Measurements from ENCODE around the gene SLC45A2.

DNA sequence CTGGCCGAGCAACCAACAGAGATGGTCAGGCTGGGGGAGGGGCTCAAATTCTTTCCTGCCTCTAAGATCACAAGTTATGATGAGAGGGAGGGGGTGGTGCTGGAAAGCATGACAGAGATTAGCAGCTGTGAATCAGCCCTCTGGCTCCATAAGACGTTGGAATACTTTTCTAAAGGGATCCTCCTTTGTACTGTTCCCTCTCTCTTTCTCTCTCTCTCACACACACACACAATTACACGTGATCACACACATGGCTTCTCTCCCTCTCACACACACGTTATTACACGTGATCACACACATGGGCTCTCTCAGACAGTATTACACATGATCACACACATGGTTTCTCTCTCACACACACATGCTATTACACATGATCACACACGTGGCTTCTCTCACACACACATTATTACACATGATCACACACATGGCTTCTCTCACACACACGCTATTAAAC is at the start of gene SLC45A2:
- TF ChIP-seq, protein P1, sequence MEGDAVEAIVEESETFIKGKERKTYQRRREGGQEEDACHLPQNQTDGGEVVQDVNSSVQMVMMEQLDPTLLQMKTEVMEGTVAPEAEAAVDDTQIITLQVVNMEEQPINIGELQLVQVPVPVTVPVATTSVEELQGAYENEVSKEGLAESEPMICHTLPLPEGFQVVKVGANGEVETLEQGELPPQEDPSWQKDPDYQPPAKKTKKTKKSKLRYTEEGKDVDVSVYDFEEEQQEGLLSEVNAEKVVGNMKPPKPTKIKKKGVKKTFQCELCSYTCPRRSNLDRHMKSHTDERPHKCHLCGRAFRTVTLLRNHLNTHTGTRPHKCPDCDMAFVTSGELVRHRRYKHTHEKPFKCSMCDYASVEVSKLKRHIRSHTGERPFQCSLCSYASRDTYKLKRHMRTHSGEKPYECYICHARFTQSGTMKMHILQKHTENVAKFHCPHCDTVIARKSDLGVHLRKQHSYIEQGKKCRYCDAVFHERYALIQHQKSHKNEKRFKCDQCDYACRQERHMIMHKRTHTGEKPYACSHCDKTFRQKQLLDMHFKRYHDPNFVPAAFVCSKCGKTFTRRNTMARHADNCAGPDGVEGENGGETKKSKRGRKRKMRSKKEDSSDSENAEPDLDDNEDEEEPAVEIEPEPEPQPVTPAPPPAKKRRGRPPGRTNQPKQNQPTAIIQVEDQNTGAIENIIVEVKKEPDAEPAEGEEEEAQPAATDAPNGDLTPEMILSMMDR (IDR thresholded peaks at IDR 0.05), result no peak
- no peak for TF ChIP-seq POLR2A (IDR thresholded peaks at IDR 0.05)

Data from Peyer's patch (tissue), 4 donors.